ENCODE measurements around the gene HM13. TPM values are rescaled to one million over a fixed set of nuclear protein-coding genes. Genes with fewer than 3 reads are reported as not detected.
"Not testable (repeated sequence)": the region's sequence is repeated elsewhere in the genome, so short reads cannot be mapped to it uniquely, and the experiment has no call there.

The HM13 gene
- polyA plus RNA-seq, 1 donor, result 139 TPM

DNA sequence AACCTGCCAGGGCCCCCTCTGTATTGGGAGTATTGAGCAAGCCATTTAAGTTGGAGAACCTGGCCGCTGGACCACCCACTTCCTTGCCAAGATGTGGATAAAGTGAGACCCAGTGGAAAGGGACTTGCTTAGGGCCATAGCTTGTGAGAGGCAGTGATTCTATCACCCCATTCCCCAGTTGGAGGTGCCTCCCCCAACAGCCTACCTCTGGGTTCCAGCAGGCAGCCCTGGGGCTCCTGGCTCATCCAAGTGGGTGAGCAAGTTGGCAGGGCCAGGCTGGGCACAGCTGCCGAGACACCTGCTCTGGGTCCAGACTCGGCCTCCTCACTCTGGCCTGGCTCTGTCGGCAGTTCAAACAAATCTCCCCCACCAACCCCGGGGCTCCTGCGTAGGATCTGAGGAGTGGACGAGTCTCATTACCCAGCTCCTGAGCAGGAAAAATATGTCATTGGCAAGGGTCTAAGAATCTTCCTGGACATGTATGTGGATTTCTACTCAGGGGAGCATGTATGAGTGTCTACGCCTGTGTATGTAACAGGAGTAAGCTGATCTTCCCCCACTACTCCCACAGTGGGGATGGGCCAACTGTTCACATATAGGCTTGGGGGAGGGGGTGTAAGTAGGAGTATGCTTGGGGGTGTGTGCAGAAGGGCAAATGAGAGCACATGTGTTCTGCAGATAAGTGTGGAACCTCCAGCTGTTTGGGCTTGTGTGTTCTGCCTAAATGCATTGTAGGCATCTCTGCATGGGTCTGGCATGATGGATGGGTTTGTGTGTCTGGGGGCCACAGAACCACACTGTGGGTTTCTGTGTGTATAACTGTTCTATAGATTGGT lies 92.8 kb downstream of the HM13 start:
- no peak for DNase-seq

GRCh38 chr20:31607640-31608250 lies 93.5 kb downstream of the HM13 start:
- no peak for DNase-seq

GRCh38 chr20:31608251-31608945 lies 94.2 kb downstream of the HM13 start:
- DNase-seq, result peak; percentile 93

- DNase-seq, result not testable (repeated sequence)
Observed at GRCh38 chr20:31612271-31612640, 98.0 kb downstream of the HM13 start.

DNA sequence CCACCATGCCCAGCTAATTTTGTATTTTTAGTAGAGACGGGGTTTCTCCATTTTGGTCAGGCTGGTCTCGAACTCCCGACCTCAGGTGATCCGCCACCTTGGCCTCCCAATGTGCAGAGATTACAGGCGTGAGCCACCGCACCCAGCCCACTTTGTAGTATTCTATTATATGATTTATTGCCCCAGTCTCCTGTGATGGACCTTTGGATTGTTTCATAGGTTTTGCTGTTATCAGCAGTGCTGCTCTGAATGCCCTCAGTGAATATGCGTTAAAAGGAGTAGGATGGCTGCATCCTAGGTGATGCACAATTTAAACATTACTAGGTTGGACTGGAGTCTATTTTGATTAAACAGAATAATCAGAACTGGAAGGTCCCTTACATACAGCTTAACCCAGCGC lies 101.2 kb downstream of the HM13 start:
- DNase-seq, result no peak

DNA sequence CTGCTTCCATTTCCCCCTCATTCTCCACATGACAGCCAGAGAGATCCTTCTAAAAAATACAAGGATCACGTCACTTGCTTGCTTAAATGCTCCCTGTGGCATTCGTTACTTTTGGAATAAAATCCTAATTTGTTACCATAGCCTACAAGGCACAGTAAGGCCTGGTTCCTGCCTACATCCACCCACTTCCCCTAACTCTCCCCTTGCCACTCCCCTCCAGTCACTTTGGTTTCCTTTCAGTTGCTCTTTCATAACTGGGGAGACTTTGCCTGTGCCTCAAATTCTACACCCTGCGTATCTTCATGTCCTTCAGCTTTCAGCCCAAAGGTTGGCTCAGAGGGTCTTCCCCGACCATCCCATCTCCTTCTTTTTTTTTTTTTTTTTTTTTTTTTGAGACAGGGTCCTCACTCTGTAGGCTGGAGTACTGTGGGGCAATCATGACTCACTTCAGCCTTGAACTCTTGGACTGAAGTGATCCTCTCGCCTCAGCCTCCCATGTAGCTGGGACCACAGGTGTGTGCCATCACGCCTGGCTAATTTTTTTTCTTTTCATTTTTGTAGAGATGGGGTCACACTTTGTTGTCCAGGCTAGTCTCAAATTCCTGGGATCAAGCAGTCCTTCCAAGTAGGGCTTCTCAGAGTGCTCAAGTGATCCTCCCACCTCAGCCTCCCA lies 103.3 kb downstream of the HM13 start:
- DNase-seq, result no peak

Other genes with a start within 250 kb of the HM13 start
- not detected for gene DEFB116, start 205.9 kb upstream of the HM13 start, polyA plus RNA-seq (ENCODE audit: insufficient read length)
- gene DEFB118, start 145.8 kb upstream of the HM13 start, polyA plus RNA-seq (ENCODE audit: insufficient read length), result not detected
- not detected for gene DEFB119, start 123.9 kb upstream of the HM13 start, polyA plus RNA-seq (ENCODE audit: insufficient read length)
- not detected for gene DEFB121, start 108.2 kb upstream of the HM13 start, polyA plus RNA-seq (ENCODE audit: insufficient read length)
- not detected for gene DEFB123, start 73.8 kb upstream of the HM13 start, polyA plus RNA-seq (ENCODE audit: insufficient read length)
- gene DEFB124, start 39.3 kb upstream of the HM13 start, polyA plus RNA-seq (ENCODE audit: insufficient read length), result 0.48 TPM
- 0.28 TPM for gene REM1, start 39.2 kb upstream of the HM13 start, polyA plus RNA-seq (ENCODE audit: insufficient read length)
- 132 TPM for gene ID1, start 90.8 kb downstream of the HM13 start, polyA plus RNA-seq (ENCODE audit: insufficient read length)
- gene COX4I2, start 123.5 kb downstream of the HM13 start, polyA plus RNA-seq (ENCODE audit: insufficient read length), result 0.75 TPM
- 66.2 TPM for gene BCL2L1, start 208.4 kb downstream of the HM13 start, polyA plus RNA-seq (ENCODE audit: insufficient read length)
- 71.2 TPM for gene TPX2, start 224.8 kb downstream of the HM13 start, polyA plus RNA-seq (ENCODE audit: insufficient read length)